Middle frontal gyrus (tissue), 1 donor: Measurements from ENCODE around the gene SPATA6.
A peak's percentile ranks its signal among the peaks of the same experiment; 100 is the strongest.
"Not testable (repeated sequence)": the region's sequence is repeated elsewhere in the genome, so short reads cannot be mapped to it uniquely, and the experiment has no call there.

Source experiments
- DNase-seq: peaks from one replicate; pipeline ENCODE4 v3.0.0-alpha.2; 2015; ENCODE audit warnings: low spot score; ENCODE audit errors: extremely low spot score

Gene SPATA6

GRCh38 chr1:48471691-48472576 is at the start of gene SPATA6:
Gene SPATA6 (minus strand): TSS chr1:48472204. CDS start chr1:48472008, 196 bp downstream.
- DNase-seq: peak; percentile 90

GRCh38 chr1:48519896-48520295 is 47.9 kb upstream of the SPATA6 start:
- DNase-seq: not testable (repeated sequence)

- no peak for DNase-seq
Observed at GRCh38 chr1:48506870-48507269, 34.9 kb upstream of the SPATA6 start.

- no peak for DNase-seq
Observed at GRCh38 chr1:48500541-48501450, 28.8 kb upstream of the SPATA6 start.

GRCh38 chr1:48499211-48499735 is 27.3 kb upstream of the SPATA6 start:
- no peak for DNase-seq

- DNase-seq: peak; percentile 70
Observed at GRCh38 chr1:48498096-48498791, 26.2 kb upstream of the SPATA6 start.

DNA sequence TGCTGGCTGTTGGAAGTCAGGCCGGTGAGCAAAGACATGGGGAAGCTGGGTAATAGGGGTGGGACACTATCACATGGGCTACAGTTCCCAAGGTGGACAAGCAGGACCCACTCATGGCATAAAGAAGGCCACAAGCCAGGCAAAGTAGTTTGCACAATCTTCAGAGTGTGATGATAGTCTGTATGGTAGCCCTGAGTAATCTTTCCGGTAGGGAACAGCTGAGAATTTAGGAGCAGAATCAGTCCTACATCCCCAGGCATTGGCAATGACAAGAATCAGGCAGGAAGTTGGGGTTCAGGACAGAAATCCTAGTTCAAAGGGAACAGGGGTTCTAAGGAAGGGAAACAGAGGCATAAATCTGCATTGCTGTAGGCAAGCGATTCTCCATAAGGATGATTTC is 23.9 kb upstream of the SPATA6 start:
- DNase-seq: no peak

- peak; percentile 24 for DNase-seq
Observed at GRCh38 chr1:48495166-48495565, 23.2 kb upstream of the SPATA6 start.

GRCh38 chr1:48493970-48494769 is 22.2 kb upstream of the SPATA6 start:
- peak; percentile 64 for DNase-seq

- no peak for DNase-seq
Observed at GRCh38 chr1:48493041-48493440, 21.0 kb upstream of the SPATA6 start.

DNA sequence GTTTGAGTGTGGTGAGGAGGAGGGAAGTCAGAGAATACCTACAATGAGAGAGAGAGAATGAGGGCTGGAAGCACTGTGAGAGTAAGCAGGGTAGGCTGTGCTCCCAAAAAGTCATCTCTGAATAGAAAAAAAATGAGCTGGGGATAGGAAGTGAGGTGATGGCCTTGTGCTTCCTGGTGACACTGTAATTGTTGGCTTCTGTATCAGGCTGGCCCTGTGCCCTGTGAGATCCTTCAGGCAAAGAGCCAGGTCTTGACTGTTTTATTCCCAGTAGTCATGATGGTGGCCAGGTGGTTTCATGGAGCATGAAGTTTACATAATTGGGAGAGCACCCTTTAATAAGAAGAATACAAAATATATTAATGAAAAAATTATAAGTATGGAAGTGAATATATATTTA is 20.4 kb upstream of the SPATA6 start:
- DNase-seq: no peak

DNA sequence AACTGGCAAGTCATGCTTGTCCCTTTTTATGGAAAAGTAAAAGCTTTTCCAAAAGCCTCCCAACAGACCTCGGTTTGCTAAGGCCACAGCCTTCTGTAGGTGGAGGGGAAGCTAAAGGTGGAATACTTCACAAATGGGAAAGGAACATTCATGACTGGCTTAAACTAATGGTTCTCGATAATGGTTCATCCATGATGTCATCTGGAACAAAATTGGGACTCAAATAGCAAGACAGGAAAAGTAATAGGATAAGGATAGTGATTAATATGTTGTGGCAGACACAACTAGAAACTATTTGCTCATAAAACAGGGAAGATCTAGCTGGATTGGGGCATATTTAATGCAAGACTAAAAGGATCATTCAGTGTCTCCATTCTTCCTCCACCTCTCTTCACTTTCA is 16.7 kb upstream of the SPATA6 start:
- DNase-seq: no peak

GRCh38 chr1:48480504-48480903 is 8.5 kb upstream of the SPATA6 start:
- DNase-seq: no peak

- DNase-seq: not testable (repeated sequence)
Observed at GRCh38 chr1:48480023-48480422, 8.0 kb upstream of the SPATA6 start.

DNA sequence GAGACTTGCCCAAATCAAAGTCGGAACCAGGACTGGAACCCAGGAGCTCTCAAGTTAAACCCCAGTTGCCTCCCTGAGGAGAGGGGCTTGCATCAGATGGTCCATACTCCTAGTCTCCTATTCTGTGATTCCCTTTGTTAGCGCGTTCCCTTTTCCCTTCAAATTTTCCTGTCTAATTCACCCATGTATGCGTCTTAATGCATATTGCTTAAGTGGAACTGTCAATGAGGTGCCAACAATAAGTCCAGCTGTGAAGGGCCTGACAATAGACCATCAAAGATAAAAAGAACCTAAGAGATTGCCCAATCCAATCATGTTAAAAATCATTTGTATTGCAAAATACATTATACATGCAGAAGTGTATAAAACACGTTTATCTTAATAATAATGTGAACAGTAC is 634 bp upstream of the SPATA6 start:
- DNase-seq: no peak

GRCh38 chr1:48470950-48471690 is 884 bp downstream of the SPATA6 start:
- DNase-seq: no peak

GRCh38 chr1:48470481-48470855 is 1.5 kb downstream of the SPATA6 start:
- no peak for DNase-seq

- DNase-seq: no peak
Observed at GRCh38 chr1:48469616-48470480, 2.2 kb downstream of the SPATA6 start.

- no peak for DNase-seq
Observed at GRCh38 chr1:48466594-48466993, 5.4 kb downstream of the SPATA6 start.
